Endodermal cell (in vitro differentiated cells): ENCODE data around the gene APOH. TPM values are rescaled to one million over a fixed set of nuclear protein-coding genes. Genes with fewer than 3 reads are reported as not detected.

Source experiments
- DNase-seq: peaks from one replicate; pipeline ENCODE4 v3.0.0-alpha.2; 2017
- H3K27ac ChIP-seq: 2 replicates; pipeline ENCODE4 v1.5.1; 2013; ENCODE audit warnings: mild to moderate bottlenecking, low read depth, low read length, moderate library complexity
- H3K27me3 ChIP-seq: 2 replicates; pipeline ENCODE4 v1.6.1; 2013; ENCODE audit warnings: mild to moderate bottlenecking, low read length, moderate library complexity; ENCODE audit not compliant: insufficient read depth, control insufficient read depth, poor library complexity, severe bottlenecking
- H3K36me3 ChIP-seq: 2 replicates; pipeline ENCODE4 v1.7.0; 2013; ENCODE audit warnings: mild to moderate bottlenecking, low read length, moderate library complexity; ENCODE audit not compliant: control insufficient read depth, insufficient read depth
- H3K4me1 ChIP-seq: one replicate; pipeline ENCODE4 v1.7.0; 2013; ENCODE audit warnings: low read length; ENCODE audit not compliant: control insufficient read depth, insufficient read depth
- H3K4me3 ChIP-seq: 2 replicates; pipeline ENCODE4 v1.5.1; 2013; ENCODE audit warnings: mild to moderate bottlenecking, low read length, moderate library complexity
- H3K9ac ChIP-seq: 2 replicates; pipeline ENCODE4 v1.6.1; 2013; ENCODE audit warnings: mild to moderate bottlenecking, low read length, moderate library complexity; ENCODE audit not compliant: poor library complexity, severe bottlenecking; ENCODE audit errors: extremely low read depth
- H3K9me3 ChIP-seq: 2 replicates; pipeline ENCODE4 v1.6.1; 2013; ENCODE audit warnings: mild to moderate bottlenecking, low read length, moderate library complexity; ENCODE audit not compliant: control insufficient read depth
- H3K27ac Mint-ChIP-seq: 2 replicates; pipeline ENCODE4 v1.8.0; 2020; ENCODE audit warnings: mixed read lengths
- H3K27me3 Mint-ChIP-seq: 2 replicates; pipeline ENCODE4 v1.8.0; 2021; ENCODE audit warnings: mild to moderate bottlenecking, mixed read lengths; ENCODE audit not compliant: insufficient read depth
- H3K36me3 Mint-ChIP-seq: 2 replicates; pipeline ENCODE4 v1.8.0; 2020; ENCODE audit warnings: low read depth, mixed read lengths
- H3K4me1 Mint-ChIP-seq: 2 replicates; pipeline ENCODE4 v1.8.0; 2020; ENCODE audit warnings: mixed read lengths
- H3K4me3 Mint-ChIP-seq: 2 replicates; pipeline ENCODE4 v1.8.0; 2020; ENCODE audit warnings: mild to moderate bottlenecking, moderate library complexity, mixed read lengths
- H3K9me3 Mint-ChIP-seq: 2 replicates; pipeline ENCODE4 v1.8.0; 2020; ENCODE audit warnings: mild to moderate bottlenecking, mixed read lengths
- CTCF ChIP-seq: fragments of 200-600 bp; sonication (generic); conservative IDR thresholded peaks from 2 replicates; pipeline ENCODE4 v1.5.0; 2021; ENCODE audit warnings: antibody characterized with exemption, mild to moderate bottlenecking
- WGBS, 2 experiments: methylation state at CpG; one replicate each; pipeline versions ENCODE4 v1.1.5 to v1.1.7; 2013; ENCODE audit warnings: missing lambda C conversion rate in 2 of 2, mixed read lengths in 1 of 2; ENCODE audit not compliant: insufficient coverage in 1 of 2, insufficient read length in 1 of 2; 5-methylcytosine and 5-hydroxymethylcytosine counted together
- total RNA-seq, 2 donors: library from RNA; stranded (reverse); fragmentation: NEBNext Ultra II Directional in 1 of 2; extraction: Animal tissue kit (Norgen Biotek cat#: 25700) in 1 of 2; gene quantifications; 2 replicates in 1 of 2; 3 replicates in 1 of 2; pipeline ENCODE4 v1.2.1, GENCODE V29; 2021

APOH gene
- total RNA-seq, 2 donors from 2014 or later = not detected

- H3K4me3 Mint-ChIP-seq = no peak overlapping the region
- no peak overlapping the region for H3K27ac Mint-ChIP-seq
- no peaks in the 10 kb centered on the region for H3K36me3 Mint-ChIP-seq
- 100% methylated on average over 1 of the region's 3 CpGs; no CpG with 5 or more reads in 1 of the 2 experiments for WGBS, 2 experiments
- no peak overlapping the region for H3K27ac ChIP-seq
- no peaks in the 10 kb centered on the region for H3K27me3 ChIP-seq
- no peaks in the 10 kb centered on the region for H3K9me3 Mint-ChIP-seq
- no peak overlapping the region for H3K9ac ChIP-seq
- peaks cover 3% of the 10 kb centered on the region for H3K4me1 Mint-ChIP-seq
- H3K9me3 ChIP-seq = no peaks in the 10 kb centered on the region
- no peaks in the 10 kb centered on the region for H3K36me3 ChIP-seq
- no peaks in the 10 kb centered on the region for H3K4me1 ChIP-seq
- H3K4me3 ChIP-seq = no peak overlapping the region
- no peak for TF ChIP-seq CTCF
- no peak for DNase-seq
- H3K27me3 Mint-ChIP-seq = peaks cover 2% of the 10 kb centered on the region
Measured at GRCh38 chr17:66240630-66241029, 11.4 kb upstream of the APOH start.

GRCh38 chr17:66240013-66240412, 10.8 kb upstream of the APOH start:
- Mint-ChIP-seq H3K27ac (no peak overlapping the region), H3K9me3 (no peaks in the 10 kb centered on the region), H3K36me3 (no peaks in the 10 kb centered on the region), H3K4me1 (peaks cover 3% of the 10 kb centered on the region), H3K4me3 (no peak overlapping the region), H3K27me3 (peaks cover 2% of the 10 kb centered on the region)
- Histone ChIP-seq H3K9me3 (no peaks in the 10 kb centered on the region), H3K27ac (no peak overlapping the region), H3K27me3 (no peaks in the 10 kb centered on the region), H3K4me1 (no peaks in the 10 kb centered on the region), H3K9ac (no peak overlapping the region), H3K4me3 (no peak overlapping the region), H3K36me3 (no peaks in the 10 kb centered on the region)
- DNase-seq = no peak
- no peak for TF ChIP-seq CTCF
- WGBS, 2 experiments = 88 to 96% methylated on average over 6 of the region's 6 CpGs

- H3K4me3 ChIP-seq = no peak overlapping the region
- 95 to 97% methylated on average over 3 of the region's 3 CpGs for WGBS, 2 experiments
- no peaks in the 10 kb centered on the region for H3K9me3 Mint-ChIP-seq
- no peak for TF ChIP-seq CTCF
- H3K9me3 ChIP-seq = no peaks in the 10 kb centered on the region
- no peaks in the 10 kb centered on the region for H3K27me3 ChIP-seq
- no peak overlapping the region for H3K27ac ChIP-seq
- no peaks in the 10 kb centered on the region for H3K36me3 ChIP-seq
- H3K4me1 Mint-ChIP-seq = no peaks in the 10 kb centered on the region
- H3K4me1 ChIP-seq = no peaks in the 10 kb centered on the region
- DNase-seq = no peak
- H3K36me3 Mint-ChIP-seq = no peaks in the 10 kb centered on the region
- no peak overlapping the region for H3K4me3 Mint-ChIP-seq
- no peak overlapping the region for H3K9ac ChIP-seq
- no peak overlapping the region for H3K27ac Mint-ChIP-seq
- peaks cover 2% of the 10 kb centered on the region for H3K27me3 Mint-ChIP-seq
Measured at GRCh38 chr17:66235377-66235994, 6.3 kb upstream of the APOH start.
